IMR-90 (cell line): ENCODE measurements around the gene KDSR. TPM values are rescaled to one million over a fixed set of nuclear protein-coding genes. Genes with fewer than 3 reads are reported as not detected.
A peak's percentile ranks its signal among the peaks of the same experiment; 100 is the strongest.

Source experiments
- ATAC-seq: fragments of 200-7000 bp; cut with Tn5 transposase; 2 replicates; pipeline ENCODE4 v1.9.1; 2020; ENCODE audit warnings: low read depth, mild to moderate bottlenecking, moderate library complexity
- BruUV-seq: library from RNA; stranded (reverse); fragments of 400-500 nt; replicated peaks from 2 replicates; lab custom pipeline; 2021; lab: Mats Ljungman, UMichigan
- CTCF ChIA-PET: fragments of 300-600 bp; formaldehyde crosslinking; extraction: SDS; loops from one replicate; lab custom pipeline; 2021; ENCODE audit warnings: antibody characterized with exemption; lab: Yijun Ruan, JAX
- POLR2A ChIA-PET: fragments of 300-600 bp; sonication (Branson Sonifier 250); formaldehyde crosslinking; loops from one replicate; lab custom pipeline; 2022; ENCODE audit warnings: antibody characterized with exemption; ENCODE audit not compliant: unreplicated experiment; lab: Charles Lee
- DNase-seq: peaks from one replicate; pipeline ENCODE4 v3.0.0; 2013
- H2AFZ ChIP-seq: replicated peaks from 2 replicates; pipeline ENCODE3; 2013; ENCODE audit warnings: low read length, mild to moderate bottlenecking; ENCODE audit not compliant: poor library complexity
- H2AK5ac ChIP-seq: 2 replicates; pipeline ENCODE4 v1.6.1; 2013; ENCODE audit warnings: low read depth, low read length, inconsistent platforms
- H2AK9ac ChIP-seq: replicated peaks from 2 replicates; pipeline ENCODE3; 2013; ENCODE audit warnings: mild to moderate bottlenecking, low read depth, low read length, moderate library complexity; ENCODE audit not compliant: poor library complexity
- H2BK120ac ChIP-seq: 2 replicates; pipeline ENCODE4 v1.6.1; 2013; ENCODE audit warnings: low read depth, low read length, inconsistent platforms
- H2BK15ac ChIP-seq: 3 replicates; pipeline ENCODE4 v1.6.1; 2013; ENCODE audit warnings: low read depth, low read length, inconsistent platforms
- H2BK20ac ChIP-seq: 2 replicates; pipeline ENCODE4 v1.6.1; 2013; ENCODE audit warnings: low read depth, mild to moderate bottlenecking, inconsistent platforms, low read length, moderate library complexity
- H2BK5ac ChIP-seq: 2 replicates; pipeline ENCODE4 v1.6.1; 2013; ENCODE audit warnings: mild to moderate bottlenecking, low read depth, low read length, inconsistent platforms; ENCODE audit not compliant: poor library complexity, severe bottlenecking
- H3K14ac ChIP-seq: replicated peaks from 2 replicates; pipeline ENCODE4 v1.6.1; 2013; ENCODE audit warnings: low read depth, low read length, inconsistent platforms
- H3K18ac ChIP-seq: 2 replicates; pipeline ENCODE4 v1.6.1; 2013; ENCODE audit warnings: low read depth, low read length, control low read depth
- H3K23ac ChIP-seq: 2 replicates; pipeline ENCODE4 v1.6.1; 2013; ENCODE audit warnings: low read depth, low read length, inconsistent platforms
- H3K27ac ChIP-seq: 2 replicates; pipeline ENCODE4 v1.5.1; 2013; ENCODE audit warnings: mild to moderate bottlenecking, control low read depth, low read length; ENCODE audit not compliant: insufficient read depth
- H3K27me3 ChIP-seq: 2 replicates; pipeline ENCODE4 v1.6.1; 2013; ENCODE audit warnings: low read length; ENCODE audit not compliant: control insufficient read depth, insufficient read depth
- H3K36me3 ChIP-seq: 2 replicates; pipeline ENCODE4 v1.6.1; 2013; ENCODE audit warnings: low read length, mixed read lengths; ENCODE audit not compliant: control insufficient read depth, insufficient read depth
- H3K4ac ChIP-seq: 2 replicates; pipeline ENCODE4 v1.6.1; 2013; ENCODE audit warnings: low read depth, low read length, inconsistent platforms
- H3K4me1 ChIP-seq: 2 replicates; pipeline ENCODE4 v1.6.1; 2013; ENCODE audit warnings: low read length, mixed read lengths; ENCODE audit not compliant: control insufficient read depth, insufficient read depth
- H3K4me2 ChIP-seq: 2 replicates; pipeline ENCODE4 v1.6.1; 2013; ENCODE audit warnings: low read depth, mild to moderate bottlenecking, control low read depth, low read length, moderate library complexity
- H3K4me3 ChIP-seq: 2 replicates; pipeline ENCODE4 v1.5.1; 2013; ENCODE audit warnings: low read depth, mild to moderate bottlenecking, control low read depth, low read length, moderate library complexity; ENCODE audit not compliant: insufficient read depth
- H3K56ac ChIP-seq: 2 replicates; pipeline ENCODE4 v1.6.1; 2013; ENCODE audit warnings: low read length, inconsistent platforms; ENCODE audit not compliant: insufficient read depth; ENCODE audit errors: extremely low read depth
- H3K79me1 ChIP-seq, 2 experiments: 2 replicates each; pipeline ENCODE4 v1.6.1; 2013; ENCODE audit warnings: low read length in 2 of 2, inconsistent platforms in 1 of 2, low read depth in 1 of 2
- H3K9ac ChIP-seq: 2 replicates; pipeline ENCODE4 v1.6.1; 2013; ENCODE audit warnings: low read depth, low read length, control low read depth
- H3K9me1 ChIP-seq: 2 replicates; pipeline ENCODE4 v1.6.1; 2013; ENCODE audit warnings: low read length, inconsistent platforms; ENCODE audit not compliant: insufficient read depth
- H3K9me3 ChIP-seq: 2 replicates; pipeline ENCODE4 v1.6.1; 2013; ENCODE audit warnings: low read length; ENCODE audit not compliant: control insufficient read depth, insufficient read depth
- H4K20me1 ChIP-seq: 2 replicates; pipeline ENCODE4 v1.6.1; 2013; ENCODE audit warnings: low read length, inconsistent platforms; ENCODE audit not compliant: insufficient read depth
- H4K5ac ChIP-seq: 2 replicates; pipeline ENCODE4 v1.6.1; 2013; ENCODE audit warnings: mild to moderate bottlenecking, low read depth, low read length, control low read depth
- H4K8ac ChIP-seq, 2 experiments: 2 replicates each; pipeline ENCODE4 v1.6.1; 2013; ENCODE audit warnings: low read depth in 2 of 2, low read length in 2 of 2, control low read depth in 1 of 2, inconsistent platforms in 1 of 2
- H4K91ac ChIP-seq: 2 replicates; pipeline ENCODE4 v1.6.1; 2013; ENCODE audit warnings: low read depth, low read length, inconsistent platforms; ENCODE audit not compliant: insufficient read depth
- BHLHE40 ChIP-seq: fragments of 150-350 bp; IDR thresholded peaks from 2 replicates; pipeline ENCODE4 v1.6.1; 2016; ENCODE audit warnings: mild to moderate bottlenecking, low read depth, low read length
- CEBPB ChIP-seq: IDR thresholded peaks from 2 replicates; pipeline ENCODE4 v1.6.1; 2012; ENCODE audit warnings: low read depth, low read length, improper control_type of control experiment
- CTCF ChIP-seq: conservative IDR thresholded peaks from 2 replicates; pipeline ENCODE4 v1.5.1; 2012; ENCODE audit warnings: mild to moderate bottlenecking, low read depth, low read length, improper control_type of control experiment
- ELK1 ChIP-seq: fragments of 150-350 bp; IDR thresholded peaks from 2 replicates; pipeline ENCODE4 v1.6.1; 2016; ENCODE audit warnings: low read depth, mild to moderate bottlenecking, low read length, moderate library complexity, borderline replicate concordance
- FOS ChIP-seq: fragments of 150-350 bp; IDR thresholded peaks from 2 replicates; pipeline ENCODE4 v1.6.1; 2016; ENCODE audit warnings: low read depth, low read length
- MAFK ChIP-seq: IDR thresholded peaks from 2 replicates; pipeline ENCODE4 v1.6.1; 2012; ENCODE audit warnings: low read depth, low read length, improper control_type of control experiment
- MXI1 ChIP-seq: IDR thresholded peaks from 2 replicates; pipeline ENCODE4 v1.6.1; 2012; ENCODE audit warnings: low read depth, mild to moderate bottlenecking, low read length, moderate library complexity, borderline replicate concordance
- NFE2L2 ChIP-seq: fragments of 150-350 bp; IDR thresholded peaks from 2 replicates; pipeline ENCODE4 v1.6.1; 2016; ENCODE audit warnings: low read depth, mild to moderate bottlenecking, low read length
- POLR2A ChIP-seq: IDR thresholded peaks from 2 replicates; pipeline ENCODE4 v1.6.1; 2012; ENCODE audit warnings: mild to moderate bottlenecking, low read depth, low read length
- RFX5 ChIP-seq: IDR thresholded peaks from 2 replicates; pipeline ENCODE4 v1.8.0; 2012; ENCODE audit warnings: low read depth, mild to moderate bottlenecking, low read length, moderate library complexity
- SMC3 ChIP-seq: fragments of 150-350 bp; IDR thresholded peaks from 2 replicates; pipeline ENCODE4 v1.6.1; 2016; ENCODE audit warnings: low read depth, mild to moderate bottlenecking, antibody characterized with exemption, low read length, moderate library complexity
- USF2 ChIP-seq: fragments of 150-350 bp; IDR thresholded peaks from 2 replicates; pipeline ENCODE4 v1.6.1; 2017; ENCODE audit warnings: mild to moderate bottlenecking, antibody characterized with exemption, low read length, low read depth
- WGBS, 2 experiments: methylation state at CpG; one replicate each; pipeline versions ENCODE4 v1.1.5 to v1.1.7; 2013; ENCODE audit warnings: missing lambda C conversion rate in 2 of 2; ENCODE audit not compliant: insufficient read length in 1 of 2; ENCODE audit errors: extremely low coverage in 2 of 2; 5-methylcytosine and 5-hydroxymethylcytosine counted together
- dilution Hi-C: fragments of 300-500 bp; cut with HindIII; formaldehyde crosslinking; loops from one replicate; pipeline ENCODE4 v1.14.3; 2018; ENCODE audit warnings: low sequenced_read_pairs; ENCODE audit not compliant: unreplicated experiment
- in situ Hi-C: fragments of 300-500 bp; cut with MboI; formaldehyde crosslinking; loops from 3 replicates; pipeline ENCODE4 v1.14.3; 2019; ENCODE audit warnings: low sequenced_read_pairs, inconsistent platforms, mixed read lengths
- intact Hi-C: fragments of 100-400 bp; cut with micrococcal nuclease; formaldehyde crosslinking; loops from 2 replicates; pipeline ENCODE4 v1.10.0; 2022
- polyA plus RNA-seq, 3 experiments: library from polyadenylated mRNA; depleted of rRNA; stranded (reverse); fragments of >200 nt; gene quantifications; 2 replicates each; pipeline ENCODE4 v1.2.3, GENCODE V29; 2012; ENCODE audit warnings: low replicate concordance in 1 of 3
- total RNA-seq: library from RNA; depleted of rRNA; stranded (reverse); fragments of >200 nt; gene quantifications from 2 replicates; pipeline ENCODE4 v1.2.3, GENCODE V29; 2012

KDSR gene
- total and polyA plus RNA-seq, 2 of the 4 experiments (the other 2 are of a cell fraction), result 21.5 to 21.9 TPM

DNA sequence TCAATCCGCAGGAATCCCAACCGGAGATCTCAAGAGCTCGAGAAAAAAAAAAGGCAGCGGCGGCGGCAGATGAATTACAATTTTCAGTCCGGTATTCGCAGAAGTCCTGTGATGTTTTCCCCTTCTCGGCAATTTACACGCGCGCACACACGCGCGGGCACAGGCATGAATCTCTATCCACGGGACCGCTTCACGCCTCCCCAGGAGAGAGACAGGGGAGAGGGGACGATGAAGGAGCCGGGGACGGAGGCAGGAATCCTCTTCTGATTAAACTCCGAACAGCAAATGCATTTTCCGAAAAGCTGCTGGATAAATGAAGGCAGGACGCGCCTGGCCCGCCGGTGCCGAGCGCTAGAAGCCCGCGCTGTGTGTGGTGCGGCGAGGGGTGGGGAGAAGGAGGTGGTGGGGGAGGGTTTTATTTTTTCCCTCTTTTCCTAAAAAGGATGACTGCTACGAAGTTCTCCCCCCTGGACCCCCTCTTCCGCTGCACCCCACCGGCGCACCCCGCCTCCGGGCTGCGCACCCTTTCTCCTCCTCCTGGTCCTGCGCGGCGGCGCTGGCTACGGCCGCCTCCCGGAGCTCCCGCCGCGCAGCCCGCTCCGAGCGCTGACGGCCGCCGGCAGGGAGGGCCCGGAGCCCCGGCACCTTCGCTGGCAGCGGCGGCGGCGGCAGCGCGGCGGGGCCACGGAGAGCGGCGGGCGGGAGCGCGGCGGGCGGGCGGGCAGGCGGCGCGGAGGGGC is 47.5 kb downstream of the KDSR start, which contains the start of gene BCL2:
TSS of gene BCL2 (minus strand) at position 387 of the 740 bp plus-strand sequence.
- intact Hi-C loops (loop anchor here (5.0 to 10.0 kb wide), 4 partner anchors 67 to 795 kb away; partner anchors contain the start of gene ZCCHC2), in situ Hi-C loops (loop anchor here (5.0 kb wide), 2 partner anchors 187 to 302 kb away; no protein-coding TSS in a partner anchor), dilution Hi-C loops (no loop called here)
- ChIA-PET POLR2A (interaction anchor here (1.3 kb wide), 1 partner anchor 185 kb away, joined by 3 read pairs; no protein-coding TSS in a partner anchor), CTCF (interaction anchor here (1.3 to 1.7 kb wide), 3 partner anchors 138 to 303 kb away, joined by 3 to 6 read pairs (median 5); no protein-coding TSS in a partner anchor)
- peaks cover 0 to 4% of the 10 kb centered on the region in 2 experiments; a peak in 1 of 4 replicates for H3K79me1 ChIP-seq
- 0% methylated on average over 5 of the region's 78 CpGs; no CpG with 5 or more reads in 1 of the 2 experiments for WGBS, 2 experiments
- no peaks in the 10 kb centered on the region for H4K20me1 ChIP-seq
- peak within 1 kb of the TSS; percentile 78 to 89 for H4K8ac ChIP-seq
- H3K4ac ChIP-seq, result peak within 1 kb of the TSS; percentile 47
- H3K27ac ChIP-seq, result peak within 1 kb of the TSS; percentile 30
- no TSS peak for BruUV-seq
- DNase-seq, result peak; percentile 24
- H4K91ac ChIP-seq, result no peak within 1 kb of the TSS
- H3K9me1 ChIP-seq, result no peaks in the 10 kb centered on the region
- H3K9ac ChIP-seq, result peak within 1 kb of the TSS; percentile 65
- H3K36me3 ChIP-seq, result no peaks in the 10 kb centered on the region
- H3K56ac ChIP-seq, result no peak within 1 kb of the TSS
- H3K23ac ChIP-seq, result peak within 1 kb of the TSS; percentile 68
- 0 out of 2 replicates have a peak within 1 kb of the TSS, but pooled peaks have one; percentile 40 for H3K14ac ChIP-seq
- no peak within 1 kb of the TSS for H2AK5ac ChIP-seq
- peak; percentile 64 for ATAC-seq
- no peak for TF ChIP-seq SMC3
- TF ChIP-seq BHLHE40, result no peak
- no peak for TF ChIP-seq MXI1
- no peak for TF ChIP-seq POLR2A
- TF ChIP-seq MAFK, result no peak
- TF ChIP-seq ELK1, result no peak
- no peak for TF ChIP-seq CEBPB
- TF ChIP-seq NFE2L2, result no peak
- TF ChIP-seq USF2, result no peak
- TF ChIP-seq FOS, result no peak
- TF ChIP-seq RFX5, result no peak
- no peak for TF ChIP-seq CTCF
- H3K4me3 ChIP-seq, result peak within 1 kb of the TSS; percentile 63
- H3K4me2 ChIP-seq, result peak within 1 kb of the TSS; percentile 92
- peaks cover 10% of the 10 kb centered on the region for H3K4me1 ChIP-seq
- H3K18ac ChIP-seq, result peak within 1 kb of the TSS; percentile 74; the same call in 1 of the 2 replicates
- H4K5ac ChIP-seq, result peak within 1 kb of the TSS; percentile 85
- H2AK9ac ChIP-seq, result peak within 1 kb of the TSS; percentile 55
- H3K27me3 ChIP-seq, result peaks cover 18% of the 10 kb centered on the region
- H2BK120ac ChIP-seq, result 0 out of 2 replicates have a peak within 1 kb of the TSS, but pooled peaks have one; percentile 12
- no peaks in the 10 kb centered on the region for H3K9me3 ChIP-seq
- H2BK5ac ChIP-seq, result peak within 1 kb of the TSS; percentile 28
- peak within 1 kb of the TSS; percentile 90 for H2AFZ ChIP-seq
- H2BK15ac ChIP-seq, result no peak within 1 kb of the TSS
- no peak within 1 kb of the TSS for H2BK20ac ChIP-seq
